ENCODE measurements around the gene PLCXD1.

DNA sequence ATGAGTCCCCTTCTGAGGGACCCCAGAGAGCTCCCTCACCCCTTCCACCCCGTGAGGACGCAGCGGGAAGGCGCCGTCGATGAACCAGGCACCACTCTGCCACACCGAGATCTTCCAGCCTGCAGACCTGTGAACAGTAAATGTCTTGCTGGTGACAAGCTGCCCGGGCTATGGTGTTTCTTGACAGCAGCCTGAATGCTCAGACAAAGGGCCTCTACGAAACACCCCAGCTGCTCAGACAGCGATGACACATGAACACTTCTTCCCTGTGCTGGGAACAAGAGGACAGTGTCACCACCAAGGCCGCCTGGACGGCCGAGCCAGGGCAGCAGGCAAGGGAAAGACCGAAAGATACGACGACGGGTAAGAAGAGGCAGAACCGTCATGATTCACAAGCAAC, 68.0 kb downstream of the PLCXD1 start:
- TF ChIP-seq, protein P1, sequence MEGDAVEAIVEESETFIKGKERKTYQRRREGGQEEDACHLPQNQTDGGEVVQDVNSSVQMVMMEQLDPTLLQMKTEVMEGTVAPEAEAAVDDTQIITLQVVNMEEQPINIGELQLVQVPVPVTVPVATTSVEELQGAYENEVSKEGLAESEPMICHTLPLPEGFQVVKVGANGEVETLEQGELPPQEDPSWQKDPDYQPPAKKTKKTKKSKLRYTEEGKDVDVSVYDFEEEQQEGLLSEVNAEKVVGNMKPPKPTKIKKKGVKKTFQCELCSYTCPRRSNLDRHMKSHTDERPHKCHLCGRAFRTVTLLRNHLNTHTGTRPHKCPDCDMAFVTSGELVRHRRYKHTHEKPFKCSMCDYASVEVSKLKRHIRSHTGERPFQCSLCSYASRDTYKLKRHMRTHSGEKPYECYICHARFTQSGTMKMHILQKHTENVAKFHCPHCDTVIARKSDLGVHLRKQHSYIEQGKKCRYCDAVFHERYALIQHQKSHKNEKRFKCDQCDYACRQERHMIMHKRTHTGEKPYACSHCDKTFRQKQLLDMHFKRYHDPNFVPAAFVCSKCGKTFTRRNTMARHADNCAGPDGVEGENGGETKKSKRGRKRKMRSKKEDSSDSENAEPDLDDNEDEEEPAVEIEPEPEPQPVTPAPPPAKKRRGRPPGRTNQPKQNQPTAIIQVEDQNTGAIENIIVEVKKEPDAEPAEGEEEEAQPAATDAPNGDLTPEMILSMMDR (IDR thresholded peaks at IDR 0.05): no peak
- no peak for TF ChIP-seq POLR2A (IDR thresholded peaks at IDR 0.05)
- TF ChIP-seq POLR2AphosphoS5 (IDR thresholded peaks at IDR 0.05; ENCODE audit: insufficient read depth in 1 of 2, low read depth in 1 of 2): no peak

Measured in vagina (tissue), 2 donors.